ENCODE data around the gene SUCLA2. TPM values are rescaled to one million over a fixed set of nuclear protein-coding genes. Genes with fewer than 3 reads are reported as not detected.

The SUCLA2 gene
- polyA plus RNA-seq, 4 donors = 68.4 to 110 (median 91.6) TPM

DNA sequence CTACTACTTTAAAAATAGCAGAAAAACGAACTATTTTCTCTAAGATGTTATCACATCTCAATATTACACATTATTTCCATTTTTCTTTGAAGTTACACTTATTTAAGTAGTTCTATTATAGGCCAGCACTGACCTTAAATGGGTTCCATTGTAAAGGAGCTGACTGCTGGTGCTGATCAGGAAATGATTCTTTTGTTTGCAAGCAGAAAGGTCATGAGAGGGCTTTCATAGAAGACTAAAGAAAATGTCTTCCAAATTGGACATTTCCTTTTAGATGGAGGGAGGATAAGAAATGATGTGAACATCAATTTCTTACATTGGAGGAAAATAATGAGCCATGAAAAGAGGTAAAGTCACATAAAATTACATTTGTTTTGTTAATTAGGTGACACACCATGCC lies 96.2 kb downstream of the SUCLA2 start:
- DNase-seq (ENCODE audit: low read depth in 4 of 4, low spot score in 3 of 4) = no peak

GRCh38 chr13:47904241-47904640 lies 96.8 kb downstream of the SUCLA2 start:
- DNase-seq (ENCODE audit: low read depth in 4 of 4, low spot score in 3 of 4) = no peak

- DNase-seq (ENCODE audit: low read depth in 4 of 4, low spot score in 3 of 4) = no peak
These were observed 97.2 kb downstream of the SUCLA2 start for GRCh38 chr13:47903836-47904235.

DNA sequence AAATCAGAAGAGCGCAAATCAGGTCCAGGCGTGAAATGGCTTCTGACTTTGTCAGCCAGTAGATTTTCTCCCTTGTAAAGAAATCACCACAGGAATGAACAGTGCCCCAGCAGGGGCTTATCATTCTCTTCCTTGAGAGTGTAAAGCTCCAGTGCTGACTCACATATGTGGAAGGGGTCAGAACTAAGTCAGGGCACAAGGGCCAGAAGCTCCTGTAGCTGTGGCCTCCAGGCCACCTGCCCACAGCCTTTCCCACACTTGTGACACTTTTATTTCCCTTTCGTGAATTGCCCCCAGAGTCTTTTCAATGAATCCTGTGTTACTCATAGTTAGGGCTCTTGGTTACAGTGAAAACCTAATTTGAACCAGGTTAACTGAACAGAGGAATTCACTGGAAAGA lies 99.6 kb downstream of the SUCLA2 start:
- no peak for DNase-seq (ENCODE audit: low read depth in 4 of 4, low spot score in 3 of 4)

DNA sequence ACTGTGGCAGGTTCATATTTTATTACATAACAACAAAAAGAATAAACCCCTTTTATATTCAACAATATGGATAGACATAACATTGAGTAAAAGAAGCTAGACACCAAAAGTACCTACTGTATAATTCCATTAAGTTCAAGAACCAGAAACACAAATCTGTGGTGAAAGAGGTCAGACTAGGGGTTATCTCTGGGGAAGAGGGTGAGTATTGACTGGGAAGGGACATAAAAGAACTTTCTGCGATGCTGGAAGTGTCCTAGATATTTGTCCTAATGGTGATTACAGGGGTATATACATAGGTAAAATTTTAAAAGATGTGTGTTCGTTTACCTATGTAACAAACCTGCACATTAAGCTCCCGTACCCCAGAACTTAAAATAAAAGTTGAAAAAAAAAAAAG lies 103.0 kb downstream of the SUCLA2 start:
- no peak for DNase-seq (ENCODE audit: low read depth in 4 of 4, low spot score in 3 of 4)

DNA sequence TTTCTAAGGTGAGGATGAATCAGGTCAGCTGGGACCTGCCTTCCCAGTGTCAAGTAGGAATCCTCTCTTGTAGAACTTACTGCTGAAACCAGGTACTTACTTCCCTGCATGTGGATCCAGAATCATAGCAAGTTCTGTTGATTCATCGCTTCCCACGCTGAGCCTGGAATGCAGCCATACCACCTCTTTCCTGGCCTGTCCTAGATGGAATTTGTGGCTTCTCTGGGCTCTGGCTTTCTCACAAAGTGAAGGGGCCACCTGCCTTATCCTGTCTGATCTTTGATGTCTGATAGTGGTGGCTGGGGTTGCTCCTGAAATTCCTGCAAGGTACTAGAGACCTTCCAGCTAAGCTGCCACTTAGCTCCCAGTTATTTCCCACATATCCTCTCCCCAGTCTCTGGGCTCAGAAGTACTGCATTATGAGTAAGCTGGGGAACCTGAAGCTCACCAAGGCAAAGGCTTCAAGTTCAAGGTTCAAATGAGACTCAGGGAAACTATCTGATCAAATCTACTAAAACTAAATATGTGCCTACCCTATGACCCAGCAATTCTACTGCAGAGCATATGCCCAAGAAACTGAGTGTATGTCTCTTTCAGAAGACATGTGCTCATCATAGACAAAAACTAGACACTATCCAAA lies 103.5 kb downstream of the SUCLA2 start:
- no peak for DNase-seq (ENCODE audit: low read depth in 4 of 4, low spot score in 3 of 4)

GRCh38 chr13:47896546-47896945 lies 104.5 kb downstream of the SUCLA2 start:
- no peak for DNase-seq (ENCODE audit: low read depth in 4 of 4, low spot score in 3 of 4)

DNA sequence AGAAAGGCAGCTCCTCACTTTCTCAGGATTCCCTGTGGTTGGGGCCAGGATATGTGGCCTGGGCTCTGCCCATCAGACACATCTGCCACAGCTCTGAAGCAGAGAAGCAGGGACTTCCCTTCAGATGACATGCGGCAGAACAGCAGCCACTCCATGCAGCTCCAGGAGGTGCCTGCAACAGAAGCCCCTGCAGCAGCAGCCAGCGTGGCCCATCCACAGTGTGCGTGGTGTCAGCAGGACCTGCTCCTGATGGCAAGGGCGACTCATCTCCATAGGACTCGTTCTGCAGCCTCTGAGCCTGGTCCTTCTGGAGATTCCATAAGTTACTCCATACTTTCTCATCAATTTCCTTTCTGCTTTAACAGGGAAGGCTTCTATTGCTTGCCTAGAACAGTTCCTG lies 105.0 kb downstream of the SUCLA2 start:
- no peak for DNase-seq (ENCODE audit: low read depth in 4 of 4, low spot score in 3 of 4)

DNA sequence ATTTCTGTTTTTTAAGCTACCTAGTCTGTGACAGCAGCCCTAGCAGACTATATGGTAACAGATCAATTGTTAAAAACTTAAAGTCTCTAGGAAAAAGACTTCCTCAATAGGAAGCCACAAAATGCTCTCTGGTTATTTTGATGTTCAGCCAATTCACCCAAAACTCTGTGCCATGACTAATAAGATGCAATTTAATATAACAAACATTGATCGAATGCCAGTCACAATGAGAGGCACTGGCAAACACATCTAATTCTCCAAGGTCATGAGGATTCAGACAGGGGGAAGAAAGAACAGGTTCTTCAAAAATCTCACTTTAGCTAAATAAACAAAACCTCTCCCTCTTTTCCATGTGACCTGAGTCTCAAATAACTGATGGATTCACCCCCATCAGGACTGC lies 107.5 kb downstream of the SUCLA2 start:
- no peak for DNase-seq (ENCODE audit: low read depth in 4 of 4, low spot score in 3 of 4)

Other genes with a start within 250 kb of the SUCLA2 start
- 10 to 100 TPM; 17.4 to 31.5 (median 26.7) TPM for gene NUDT15, start 36.5 kb upstream of the SUCLA2 start, polyA plus RNA-seq (ENCODE audit: insufficient read length in 4 of 4)
- 100 to 1,000 TPM in 1 of 4 donors, 10 to 100 TPM in 3; 75.7 to 114 (median 92.5) TPM for gene MED4, start 93.8 kb upstream of the SUCLA2 start, polyA plus RNA-seq (ENCODE audit: insufficient read length in 4 of 4)
- gene ITM2B, start 231.9 kb upstream of the SUCLA2 start, polyA plus RNA-seq (ENCODE audit: insufficient read length in 4 of 4) = 1,000 to 10,000 TPM in 3 of 4 donors, 100 to 1,000 TPM in 1; 952 to 1,962 (median 1,470) TPM